Stimulated activated CD8-positive, alpha-beta memory T cell treated with anti-CD3 and anti-CD28 coated beads, Interleukin-12 subunit alpha, Interleukin-12 subunit beta, amount 100 ng/mL, for 24 hours (primary cell): ENCODE data around the gene TIMM21.

Experiments used
- DNase-seq: peaks from one replicate; pipeline ENCODE4 v3.0.0-alpha.2; 2020; ENCODE audit errors: extremely low read depth

The TIMM21 gene

DNA sequence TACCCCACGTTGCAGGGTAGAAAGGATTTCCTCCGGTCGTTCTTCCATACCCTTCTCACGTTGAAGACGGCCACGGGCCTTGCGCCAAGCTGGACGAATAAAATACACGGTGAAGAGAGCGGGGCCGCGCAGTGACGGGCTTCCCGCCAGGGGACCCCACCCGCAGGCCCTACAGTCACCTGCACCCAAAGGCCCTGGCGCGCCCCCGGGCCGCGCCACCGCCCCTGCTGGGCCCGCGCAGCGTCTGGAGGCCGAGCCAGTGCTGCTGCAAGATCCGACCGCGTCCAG, 888 bp upstream of the TIMM21 start:
- DNase-seq = no peak

GRCh38 chr18:74148543-74149070, 284 bp downstream of the TIMM21 start:
- DNase-seq = no peak

GRCh38 chr18:74149878-74150277, 1.6 kb downstream of the TIMM21 start:
- no peak for DNase-seq

DNA sequence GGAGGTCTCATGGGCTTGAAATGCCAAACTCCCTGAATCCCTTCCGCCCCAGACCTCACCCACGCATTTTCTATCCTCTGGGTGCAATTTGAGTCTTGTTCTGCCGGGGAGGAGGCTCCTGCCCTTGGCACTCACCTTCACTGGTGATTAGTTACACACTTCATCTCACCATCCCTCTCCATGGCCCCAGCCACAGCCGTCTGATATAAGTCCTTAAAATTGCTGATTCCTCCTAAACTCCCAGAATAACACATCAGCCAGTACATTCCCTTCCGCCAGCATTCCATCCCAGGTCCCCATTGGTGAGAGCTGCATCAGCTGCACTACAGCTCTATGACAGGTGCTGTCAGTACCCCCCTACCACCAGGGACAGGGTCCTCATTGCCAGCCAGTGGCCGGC, 3.9 kb downstream of the TIMM21 start:
- no peak for DNase-seq

GRCh38 chr18:74152857-74153256, 4.5 kb downstream of the TIMM21 start:
- DNase-seq = no peak

- DNase-seq = no peak
Measured at GRCh38 chr18:74153377-74153776, 5.1 kb downstream of the TIMM21 start.

DNA sequence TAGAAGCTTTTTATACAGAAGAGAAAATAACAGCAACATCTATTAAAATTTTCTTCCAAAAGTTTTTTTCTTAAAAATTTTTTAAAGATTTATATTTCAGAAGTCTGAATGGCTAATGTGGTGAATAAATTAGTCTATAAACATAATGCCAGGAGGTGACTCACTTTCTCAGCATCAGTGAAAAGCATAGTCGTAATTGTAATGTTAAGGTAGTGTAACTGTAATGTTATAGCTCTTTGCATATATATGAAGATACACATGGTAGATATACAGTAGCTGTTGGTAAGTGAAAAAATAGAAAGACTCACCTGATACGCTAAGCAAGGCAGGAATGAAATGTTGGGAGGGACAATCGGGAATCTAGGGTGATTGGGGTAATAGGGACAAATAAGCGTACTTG, 5.5 kb downstream of the TIMM21 start:
- DNase-seq = no peak

DNA sequence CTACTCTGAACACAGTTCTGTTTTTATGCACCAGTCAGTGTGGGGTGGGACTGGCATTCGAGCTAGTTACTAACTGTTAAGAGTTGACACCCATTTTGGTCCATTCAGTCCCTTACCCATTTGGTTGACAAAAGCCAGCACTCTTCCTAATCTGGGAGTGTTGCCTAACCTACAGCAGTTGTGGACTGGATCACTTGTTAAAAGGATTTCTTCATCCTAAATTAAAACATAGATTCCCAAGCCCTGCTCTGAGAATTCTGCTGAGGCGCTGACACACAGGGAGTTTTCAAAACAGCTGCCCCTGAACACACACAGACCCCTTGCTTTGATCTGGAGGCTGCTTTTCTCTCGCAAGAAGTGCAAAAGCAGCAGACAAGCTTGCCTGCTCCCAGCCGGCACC, 6.4 kb downstream of the TIMM21 start:
- DNase-seq = no peak

DNA sequence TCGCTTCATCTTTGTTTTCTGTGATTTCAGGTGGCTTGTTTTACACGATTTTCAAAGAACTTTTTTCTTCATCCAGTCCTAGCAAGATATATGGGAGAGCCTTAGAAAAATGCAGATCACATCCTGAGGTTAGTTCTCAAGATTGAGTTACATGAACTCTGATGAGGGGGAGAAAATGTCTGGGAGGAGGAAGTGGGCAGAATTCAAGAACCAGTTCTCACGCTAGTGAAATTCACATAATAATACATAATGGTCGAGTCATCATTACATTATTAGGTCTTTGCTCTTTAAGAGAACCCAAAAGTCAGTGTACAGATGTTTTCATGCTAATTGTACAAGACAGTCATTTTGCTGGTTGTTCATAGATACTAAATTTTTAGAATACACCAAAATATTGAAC, 7.0 kb downstream of the TIMM21 start:
- DNase-seq = no peak

GRCh38 chr18:74163019-74163660, 14.8 kb downstream of the TIMM21 start:
- DNase-seq = no peak

DNA sequence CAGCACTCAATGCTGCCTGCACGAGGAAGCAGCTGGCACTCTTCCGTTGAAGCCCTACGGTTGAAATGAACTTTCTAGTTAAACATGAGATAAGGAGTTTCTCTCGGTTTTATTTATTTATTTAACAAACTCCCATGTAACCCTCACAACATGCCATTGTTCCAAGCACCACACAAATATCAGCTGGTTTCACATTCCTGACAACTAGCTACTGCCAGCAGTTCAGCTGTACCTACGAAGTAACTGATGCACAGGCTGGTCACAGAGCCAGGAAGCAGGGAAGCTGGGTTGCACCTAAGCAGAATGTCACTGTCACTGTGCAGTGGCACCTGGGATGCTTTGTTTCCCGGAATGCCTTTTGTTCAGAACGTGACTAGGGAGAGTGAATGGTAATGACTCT, 18.1 kb downstream of the TIMM21 start:
- no peak for DNase-seq

DNA sequence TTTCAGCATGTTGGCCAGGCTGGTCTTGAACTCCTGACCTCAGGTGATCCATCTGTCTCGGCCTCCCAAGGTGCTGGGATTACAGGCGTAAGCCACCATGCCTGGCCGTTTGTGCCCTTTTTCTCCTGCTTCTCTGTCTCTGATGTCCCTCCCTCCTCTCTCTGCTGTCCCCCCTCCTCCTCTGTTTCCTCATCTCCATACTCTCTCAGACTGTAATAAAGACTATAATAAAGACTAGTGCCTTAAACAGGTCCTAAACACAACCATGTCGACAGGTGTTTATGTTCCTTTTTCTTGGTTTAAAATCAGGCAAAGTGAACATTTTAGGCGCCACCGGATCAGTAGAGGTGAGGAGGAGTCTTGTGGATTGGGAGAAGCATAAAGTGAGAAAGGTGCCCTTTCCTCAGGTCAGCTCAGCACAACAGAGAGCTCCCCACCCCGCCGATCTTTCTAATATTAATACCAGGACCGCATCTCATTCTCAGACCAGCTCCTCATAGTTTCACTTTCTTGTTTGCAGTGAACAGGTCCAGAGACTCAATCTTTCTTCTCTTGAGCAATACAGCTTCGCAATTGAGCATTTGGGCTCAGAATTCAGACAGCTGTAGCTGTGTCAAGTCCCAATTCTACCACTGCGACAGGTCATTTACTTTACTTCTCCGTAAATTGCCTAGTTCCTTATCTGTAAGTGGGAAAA, 23.7 kb downstream of the TIMM21 start:
- no peak for DNase-seq

DNA sequence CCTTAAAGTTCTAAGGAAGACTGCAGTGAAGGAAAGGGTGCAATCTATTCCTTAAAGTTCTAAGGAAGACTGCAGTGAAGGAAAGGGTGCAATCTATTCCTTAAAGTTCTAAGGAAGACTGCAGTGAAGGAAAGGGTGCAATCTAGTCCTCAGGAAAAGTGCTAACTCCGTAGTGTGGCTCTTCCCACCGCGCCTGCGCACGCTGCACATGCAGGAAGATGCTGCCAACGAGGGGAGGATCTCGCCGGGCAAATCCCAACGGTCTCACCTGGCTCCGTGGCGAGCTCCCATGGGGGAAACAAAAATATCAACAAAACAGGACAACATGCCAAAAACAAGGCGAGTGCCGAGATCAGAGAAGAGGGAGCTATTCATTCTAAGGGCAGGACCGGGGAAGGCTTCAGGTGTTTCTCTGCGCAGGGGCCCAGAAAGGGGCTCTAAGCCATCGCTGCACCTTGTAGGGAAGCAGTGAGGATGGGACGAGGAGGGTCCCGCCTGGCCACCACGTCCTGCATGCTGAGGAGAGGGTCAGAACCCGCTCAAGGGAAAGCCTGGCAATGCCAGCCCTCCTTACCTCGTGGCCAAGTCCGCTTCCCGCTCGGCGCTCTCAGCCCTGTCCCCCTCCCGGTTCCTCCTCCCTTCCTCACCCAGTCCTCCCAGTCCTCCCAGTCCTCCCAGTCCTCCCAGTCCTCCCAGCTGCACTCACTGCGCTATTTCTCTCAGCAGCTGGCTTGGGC, 24.5 kb downstream of the TIMM21 start:
- DNase-seq = no peak

GRCh38 chr18:74173434-74173750, 25.1 kb downstream of the TIMM21 start:
- no peak for DNase-seq

DNA sequence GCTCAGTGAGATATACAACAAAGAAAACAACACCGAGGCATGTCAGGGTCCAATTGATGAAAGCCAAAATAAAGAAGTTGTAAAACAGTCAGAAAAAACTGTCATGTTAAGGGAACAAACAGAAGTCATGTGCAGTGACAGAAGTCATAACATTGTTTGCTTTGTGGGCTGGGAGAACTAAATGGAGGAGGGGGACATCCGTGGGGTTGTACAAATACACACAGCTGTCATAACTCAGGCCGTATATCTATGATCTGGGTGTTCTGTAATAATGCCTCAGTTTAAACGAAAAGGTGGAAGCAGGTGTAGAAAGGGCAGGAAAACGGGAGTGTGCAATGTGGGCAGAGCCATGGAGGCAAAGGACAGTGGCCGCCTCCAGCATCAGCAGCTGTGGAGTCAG, 27.3 kb downstream of the TIMM21 start:
- no peak for DNase-seq

DNA sequence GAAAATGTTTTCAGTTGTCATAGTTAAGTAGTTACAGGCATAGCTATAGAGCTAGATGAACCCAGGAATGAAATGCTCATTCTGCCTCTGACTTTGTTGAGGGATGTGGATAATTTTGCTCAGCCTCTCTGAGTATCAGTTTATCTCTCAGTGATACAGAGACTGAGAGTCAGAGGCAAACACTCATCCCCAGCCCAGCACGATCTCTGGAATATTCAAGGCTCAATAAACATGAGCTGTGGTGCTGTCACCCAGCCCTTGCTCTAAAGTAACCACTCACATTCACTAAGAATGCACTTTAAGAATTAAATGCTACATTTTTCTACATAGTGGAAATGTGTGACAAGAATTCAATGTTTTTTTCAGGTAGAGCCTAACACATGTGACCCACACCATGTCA, 30.6 kb downstream of the TIMM21 start:
- DNase-seq = no peak

DNA sequence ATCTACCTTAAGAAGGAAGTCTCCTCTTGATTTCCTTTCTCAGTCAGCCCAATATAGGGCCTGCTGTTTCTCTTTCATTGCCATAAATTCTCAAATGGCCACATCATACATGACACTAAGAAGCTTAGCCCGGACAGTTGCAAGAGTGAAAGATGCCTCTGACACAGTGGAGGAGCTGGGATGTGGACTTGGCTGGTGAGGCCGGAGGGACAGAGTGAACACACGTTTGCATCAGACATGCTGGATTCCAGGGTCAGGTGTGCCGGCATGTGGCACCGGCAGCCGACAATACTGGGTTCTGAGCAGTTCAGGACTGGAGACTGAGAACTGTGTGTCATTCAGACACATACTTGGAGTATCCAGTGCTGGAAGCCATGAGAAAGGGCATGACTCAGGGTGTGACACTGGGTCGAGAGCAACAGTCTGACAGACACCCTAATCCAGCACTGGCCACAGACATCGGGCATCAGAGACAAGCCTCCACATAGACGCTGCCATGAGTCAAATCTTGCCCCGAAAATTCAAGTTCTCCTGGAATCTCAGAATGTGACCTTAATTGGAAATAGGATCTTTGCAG, 31.4 kb downstream of the TIMM21 start:
- no peak for DNase-seq

- DNase-seq = no peak
Measured at GRCh38 chr18:74182335-74182734, 34.0 kb downstream of the TIMM21 start.

- DNase-seq = no peak
Measured at GRCh38 chr18:74183130-74183529, 34.8 kb downstream of the TIMM21 start.

GRCh38 chr18:74184875-74185274, 36.6 kb downstream of the TIMM21 start:
- no peak for DNase-seq

GRCh38 chr18:74185860-74186259, 37.5 kb downstream of the TIMM21 start:
- no peak for DNase-seq

- DNase-seq = no peak
Measured at GRCh38 chr18:74186661-74187060, 38.3 kb downstream of the TIMM21 start.

- no peak for DNase-seq
Measured at GRCh38 chr18:74190086-74190485, 41.8 kb downstream of the TIMM21 start.
